HEK293 (cell line): ENCODE data around the gene FERMT2.

Experiments
- CTCF ChIA-PET: fragments of 350-600 bp; formaldehyde crosslinking; extraction: SDS; loops from one replicate; lab custom pipeline; 2021; ENCODE audit warnings: antibody characterized with exemption; lab: Yijun Ruan, JAX
- POLR2A ChIA-PET: fragments of 300-600 bp; formaldehyde crosslinking; extraction: SDS; loops from one replicate; lab custom pipeline; 2020; ENCODE audit warnings: antibody characterized with exemption, inconsistent platforms; lab: Yijun Ruan, JAX
- H3K27ac ChIP-seq: fragments of 200-500 bp; sonication (Bioruptor generic); 2 replicates; pipeline ENCODE4 v1.5.1; 2014; ENCODE audit warnings: low read depth, low read length, control low read depth, inconsistent platforms; ENCODE audit errors: extremely low read depth
- H3K36me3 ChIP-seq, 2 experiments: fragments of 200-500 bp in 1 of 2; sonication (Bioruptor generic) in 1 of 2; 1 replicate in 1 of 2; 2 replicates in 1 of 2; pipeline ENCODE4 v1.5.1; 2014 to 2017; ENCODE audit warnings: inconsistent platforms in 2 of 2, low read length in 2 of 2; ENCODE audit not compliant: control insufficient read depth in 2 of 2, insufficient read depth in 1 of 2
- H3K4me1 ChIP-seq: fragments of 200-500 bp; sonication (Bioruptor generic); 2 replicates; pipeline ENCODE4 v1.5.1; 2014; ENCODE audit warnings: mild to moderate bottlenecking, low read length, inconsistent platforms; ENCODE audit not compliant: control insufficient read depth, insufficient read depth
- H3K4me3 ChIP-seq: 2 replicates; pipeline ENCODE4 v1.5.1; 2011; ENCODE audit warnings: low read depth, mild to moderate bottlenecking, control low read depth, low read length, moderate library complexity
- H3K9me3 ChIP-seq: fragments of 200-500 bp; sonication (Bioruptor generic); 2 replicates; pipeline ENCODE4 v1.5.1; 2014; ENCODE audit warnings: low read depth, low read length, inconsistent platforms; ENCODE audit not compliant: control insufficient read depth, insufficient read depth
- GLIS2 ChIP-seq: fragments of 450-650 bp; formaldehyde crosslinking; IDR thresholded peaks from 2 replicates; pipeline ENCODE4 v1.5.1; 2016; ENCODE audit warnings: missing biosample characterization, missing genetic modification characterization
- HOXD13 ChIP-seq: sonication (generic); formaldehyde crosslinking; IDR thresholded peaks from 2 replicates; pipeline ENCODE4 v1.8.0; 2022; ENCODE audit warnings: missing genetic modification reagents, borderline replicate concordance
- ZNF133 ChIP-seq: fragments of 450-650 bp; formaldehyde crosslinking; IDR thresholded peaks from 2 replicates; pipeline ENCODE4 v1.5.1; 2016; ENCODE audit warnings: missing biosample characterization, missing genetic modification characterization
- ZNF140 ChIP-seq: fragments of 450-650 bp; formaldehyde crosslinking; IDR thresholded peaks from 2 replicates; pipeline ENCODE4 v1.5.1; 2016; ENCODE audit warnings: missing biosample characterization, missing genetic modification characterization
- ZNF146 ChIP-seq: fragments of 450-650 bp; formaldehyde crosslinking; IDR thresholded peaks from 2 replicates; pipeline ENCODE4 v1.5.1; 2016; ENCODE audit warnings: missing biosample characterization, missing genetic modification characterization
- ZNF148 ChIP-seq: fragments of 450-650 bp; formaldehyde crosslinking; IDR thresholded peaks from 2 replicates; pipeline ENCODE4 v1.5.0; 2017; ENCODE audit warnings: missing biosample characterization, missing genetic modification characterization, borderline replicate concordance
- ZNF18 ChIP-seq: fragments of 450-650 bp; formaldehyde crosslinking; IDR thresholded peaks from 2 replicates; pipeline ENCODE4 v1.5.1; 2016; ENCODE audit warnings: missing biosample characterization, missing genetic modification characterization
- ZNF211 ChIP-seq: fragments of 450-650 bp; formaldehyde crosslinking; IDR thresholded peaks from 2 replicates; pipeline ENCODE4 v1.5.1; 2016; ENCODE audit warnings: low read depth, missing biosample characterization, missing genetic modification characterization
- ZNF214 ChIP-seq: fragments of 450-650 bp; formaldehyde crosslinking; IDR thresholded peaks from 2 replicates; pipeline ENCODE4 v1.5.1; 2017; ENCODE audit warnings: missing biosample characterization, mild to moderate bottlenecking, missing genetic modification characterization, borderline replicate concordance
- ZNF23 ChIP-seq: fragments of 450-650 bp; formaldehyde crosslinking; IDR thresholded peaks from 2 replicates; pipeline ENCODE4 v1.5.1; 2016; ENCODE audit warnings: missing biosample characterization, missing genetic modification characterization, borderline replicate concordance
- ZNF266 ChIP-seq: fragments of 450-650 bp; formaldehyde crosslinking; IDR thresholded peaks from 2 replicates; pipeline ENCODE4 v1.5.1; 2016; ENCODE audit warnings: missing biosample characterization, missing genetic modification characterization, low read depth
- ZNF366 ChIP-seq: fragments of 450-650 bp; formaldehyde crosslinking; conservative IDR thresholded peaks from 2 replicates; pipeline ENCODE4 v1.5.1; 2016; ENCODE audit warnings: missing biosample characterization, missing genetic modification characterization
- ZNF394 ChIP-seq: fragments of 450-650 bp; formaldehyde crosslinking; IDR thresholded peaks from 2 replicates; pipeline ENCODE4 v1.5.1; 2016; ENCODE audit warnings: missing biosample characterization, missing genetic modification characterization, mild to moderate bottlenecking, moderate library complexity, borderline replicate concordance
- ZNF426 ChIP-seq: fragments of 450-650 bp; formaldehyde crosslinking; IDR thresholded peaks from 2 replicates; pipeline ENCODE4 v1.5.1; 2017; ENCODE audit warnings: missing biosample characterization, missing genetic modification characterization, mild to moderate bottlenecking, inconsistent platforms, moderate library complexity
- ZNF473 ChIP-seq: fragments of 450-650 bp; formaldehyde crosslinking; IDR thresholded peaks from 2 replicates; pipeline ENCODE4 v1.5.1; 2017; ENCODE audit warnings: missing biosample characterization, missing genetic modification characterization
- ZNF600 ChIP-seq: fragments of 450-650 bp; formaldehyde crosslinking; IDR thresholded peaks from 2 replicates; pipeline ENCODE4 v1.5.1; 2016; ENCODE audit warnings: missing biosample characterization, missing genetic modification characterization
- ZNF623 ChIP-seq: fragments of 450-650 bp; formaldehyde crosslinking; IDR thresholded peaks from 2 replicates; pipeline ENCODE4 v1.5.1; 2016; ENCODE audit warnings: missing biosample characterization, missing genetic modification characterization
- ZXDB ChIP-seq: fragments of 450-650 bp; formaldehyde crosslinking; IDR thresholded peaks from 2 replicates; pipeline ENCODE4 v1.5.1; 2016; ENCODE audit warnings: missing biosample characterization, missing genetic modification characterization
- TF ChIP-seq, protein P1 (sequence below): fragments of 450-650 bp; formaldehyde crosslinking; IDR thresholded peaks from 2 replicates; pipeline ENCODE4 v1.5.1; 2016; ENCODE audit warnings: missing biosample characterization, missing genetic modification characterization
- TF ChIP-seq, protein P2 (sequence below): fragments of 450-650 bp; IDR thresholded peaks from 2 replicates; pipeline ENCODE4 v1.5.1; 2018; ENCODE audit warnings: missing biosample characterization, mild to moderate bottlenecking, missing genetic modification characterization

Gene FERMT2

GRCh38 chr14:52824462-52824861 is 126.4 kb downstream of the FERMT2 start:
- H3K9me3 ChIP-seq: no peaks in the 10 kb centered on the region
- TF ChIP-seq ZNF426 (no peak), ZNF623 (tag by site-specific recombination) (no peak), ZNF133 (tag by site-specific recombination) (no peak), ZNF266 (0 out of 2 replicates have a peak, but pooled peaks have one; percentile 8)
- TF ChIP-seq, all 188 proteins: peak for 1
- H3K4me1 ChIP-seq: no peaks in the 10 kb centered on the region
- CTCF ChIA-PET: interaction anchor here (0.6 to 3.2 kb wide), 9 partner anchors 8 to 642 kb away, joined by 3 to 29 read pairs (median 4); no protein-coding TSS in a partner anchor
- H3K4me3 ChIP-seq: no peak overlapping the region
- no peak overlapping the region for H3K27ac ChIP-seq
- H3K36me3 ChIP-seq: no peaks in the 10 kb centered on the region
- POLR2A ChIA-PET: interaction anchor here (1.2 kb wide), 1 partner anchor 137 kb away, joined by 3 read pairs; no protein-coding TSS in a partner anchor

DNA sequence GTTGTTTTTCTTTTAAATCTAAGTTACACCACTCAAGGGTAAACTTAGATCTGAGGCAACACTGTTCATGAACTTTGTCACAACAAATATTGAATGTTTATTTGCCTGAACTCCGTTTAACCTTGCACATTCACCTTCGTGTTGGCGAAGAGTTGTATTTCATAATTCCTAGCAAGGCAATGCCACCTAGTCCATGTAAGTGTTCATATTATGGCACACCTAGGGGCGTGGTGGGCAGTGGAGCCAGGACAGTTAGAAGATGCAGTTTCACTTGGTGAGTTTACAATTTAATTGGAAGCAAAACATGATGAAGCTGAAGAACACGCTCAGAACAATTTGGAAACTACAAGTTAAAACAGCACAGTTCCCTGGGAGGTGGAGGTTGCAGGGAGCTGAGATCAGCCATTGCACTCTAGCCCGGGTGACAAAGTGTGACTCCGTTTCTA is 129.0 kb downstream of the FERMT2 start:
- POLR2A ChIA-PET: no interaction called here
- Histone ChIP-seq H3K4me3 (no peak overlapping the region), H3K36me3 (no peaks in the 10 kb centered on the region), H3K27ac (no peak overlapping the region), H3K4me1 (no peaks in the 10 kb centered on the region), H3K9me3 (no peaks in the 10 kb centered on the region)
- TF ChIP-seq ZNF211 (tag by site-specific recombination) (no peak), ZXDB (no peak), GLIS2 (no peak), ZNF146 (tag by site-specific recombination) (no peak), ZNF23 (no peak), ZNF394 (tag by site-specific recombination) (no peak), ZNF600 (tag by site-specific recombination) (no peak), HOXD13 (CRISPR knock-in tag) (no peak), ZNF214 (tag by site-specific recombination) (no peak), ZNF473 (tag by site-specific recombination) (no peak), ZNF18 (no peak), ZNF140 (tag by site-specific recombination) (no peak), ZNF366 (tag by site-specific recombination) (no peak), ZNF148 (tag by site-specific recombination) (no peak)
- TF ChIP-seq, protein P1, sequence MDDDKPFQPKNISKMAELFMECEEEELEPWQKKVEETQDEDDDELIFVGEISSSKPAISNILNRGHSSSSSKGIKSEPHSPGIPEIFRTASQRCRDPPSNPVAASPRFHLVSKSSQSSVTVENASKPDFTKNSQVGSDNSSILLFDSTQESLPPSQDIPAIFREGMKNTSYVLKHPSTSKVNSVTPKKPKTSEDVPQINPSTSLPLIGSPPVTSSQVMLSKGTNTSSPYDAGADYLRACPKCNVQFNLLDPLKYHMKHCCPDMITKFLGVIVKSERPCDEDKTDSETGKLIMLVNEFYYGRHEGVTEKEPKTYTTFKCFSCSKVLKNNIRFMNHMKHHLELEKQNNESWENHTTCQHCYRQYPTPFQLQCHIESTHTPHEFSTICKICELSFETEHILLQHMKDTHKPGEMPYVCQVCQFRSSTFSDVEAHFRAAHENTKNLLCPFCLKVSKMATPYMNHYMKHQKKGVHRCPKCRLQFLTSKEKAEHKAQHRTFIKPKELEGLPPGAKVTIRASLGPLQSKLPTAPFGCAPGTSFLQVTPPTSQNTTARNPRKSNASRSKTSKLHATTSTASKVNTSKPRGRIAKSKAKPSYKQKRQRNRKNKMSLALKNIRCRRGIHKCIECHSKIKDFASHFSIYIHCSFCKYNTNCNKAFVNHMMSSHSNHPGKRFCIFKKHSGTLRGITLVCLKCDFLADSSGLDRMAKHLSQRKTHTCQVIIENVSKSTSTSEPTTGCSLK (tag by site-specific recombination): no peak
- TF ChIP-seq, protein P2, sequence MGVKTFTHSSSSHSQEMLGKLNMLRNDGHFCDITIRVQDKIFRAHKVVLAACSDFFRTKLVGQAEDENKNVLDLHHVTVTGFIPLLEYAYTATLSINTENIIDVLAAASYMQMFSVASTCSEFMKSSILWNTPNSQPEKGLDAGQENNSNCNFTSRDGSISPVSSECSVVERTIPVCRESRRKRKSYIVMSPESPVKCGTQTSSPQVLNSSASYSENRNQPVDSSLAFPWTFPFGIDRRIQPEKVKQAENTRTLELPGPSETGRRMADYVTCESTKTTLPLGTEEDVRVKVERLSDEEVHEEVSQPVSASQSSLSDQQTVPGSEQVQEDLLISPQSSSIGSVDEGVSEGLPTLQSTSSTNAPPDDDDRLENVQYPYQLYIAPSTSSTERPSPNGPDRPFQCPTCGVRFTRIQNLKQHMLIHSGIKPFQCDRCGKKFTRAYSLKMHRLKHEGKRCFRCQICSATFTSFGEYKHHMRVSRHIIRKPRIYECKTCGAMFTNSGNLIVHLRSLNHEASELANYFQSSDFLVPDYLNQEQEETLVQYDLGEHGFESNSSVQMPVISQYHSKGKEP (tag by site-specific recombination): no peak
- CTCF ChIA-PET: interaction anchor here (0.6 to 2.7 kb wide), 5 partner anchors 131 to 243 kb away, joined by 3 to 18 read pairs (median 4); no protein-coding TSS in a partner anchor
